Measurements from ENCODE around the gene RFNG.

The RFNG gene

DNA sequence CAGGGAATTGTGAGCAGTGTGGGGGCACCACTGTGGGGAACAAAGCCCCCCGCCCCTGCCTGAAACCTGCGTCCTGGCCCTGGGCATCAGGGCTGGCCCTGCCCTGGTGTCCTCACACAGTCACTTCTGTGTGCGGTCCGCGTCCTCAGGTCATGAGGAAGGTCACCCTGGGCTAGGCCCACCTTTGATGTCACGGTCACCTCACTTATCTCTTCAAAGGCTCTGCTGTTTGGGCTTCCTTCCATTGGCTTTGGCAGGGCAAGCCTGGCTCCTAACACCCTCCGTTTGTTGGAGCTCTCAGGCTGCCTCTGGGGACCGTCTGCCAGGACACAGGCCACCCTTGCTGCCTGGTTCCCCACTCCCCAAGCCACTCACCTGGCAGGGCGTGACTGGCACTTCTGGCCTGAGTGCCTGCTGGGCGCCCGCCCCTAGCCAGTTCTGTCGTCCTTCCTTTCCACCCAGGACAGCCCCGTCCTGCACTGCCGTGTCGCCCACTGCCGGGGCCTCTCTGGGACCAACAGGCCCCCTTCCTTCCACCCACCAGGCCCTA is 37.8 kb downstream of the RFNG start:
- no peak for DNase-seq (ENCODE audit: low spot score)

DNA sequence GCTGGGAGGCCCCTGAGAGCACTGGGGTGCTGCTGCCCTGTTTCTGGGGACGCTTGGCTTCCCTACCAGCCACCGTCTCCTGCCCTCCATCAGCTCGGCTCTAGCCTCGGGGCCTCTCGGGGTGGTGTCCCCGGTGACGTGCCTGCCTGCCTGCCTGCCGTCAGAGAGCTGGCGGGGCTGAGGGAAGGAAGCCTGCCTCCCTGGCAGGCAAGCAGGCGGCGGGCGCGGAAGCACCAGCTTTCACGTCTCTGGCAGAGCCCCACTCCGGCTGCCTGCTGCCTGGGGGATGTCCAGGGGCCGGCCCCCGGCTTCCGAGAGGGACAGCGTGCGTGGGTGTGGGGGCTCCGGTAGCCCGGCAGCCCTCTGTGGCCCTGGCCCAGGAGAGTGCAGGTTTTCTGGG is 38.3 kb downstream of the RFNG start:
- DNase-seq (ENCODE audit: low spot score), result peak; percentile 71

DNA sequence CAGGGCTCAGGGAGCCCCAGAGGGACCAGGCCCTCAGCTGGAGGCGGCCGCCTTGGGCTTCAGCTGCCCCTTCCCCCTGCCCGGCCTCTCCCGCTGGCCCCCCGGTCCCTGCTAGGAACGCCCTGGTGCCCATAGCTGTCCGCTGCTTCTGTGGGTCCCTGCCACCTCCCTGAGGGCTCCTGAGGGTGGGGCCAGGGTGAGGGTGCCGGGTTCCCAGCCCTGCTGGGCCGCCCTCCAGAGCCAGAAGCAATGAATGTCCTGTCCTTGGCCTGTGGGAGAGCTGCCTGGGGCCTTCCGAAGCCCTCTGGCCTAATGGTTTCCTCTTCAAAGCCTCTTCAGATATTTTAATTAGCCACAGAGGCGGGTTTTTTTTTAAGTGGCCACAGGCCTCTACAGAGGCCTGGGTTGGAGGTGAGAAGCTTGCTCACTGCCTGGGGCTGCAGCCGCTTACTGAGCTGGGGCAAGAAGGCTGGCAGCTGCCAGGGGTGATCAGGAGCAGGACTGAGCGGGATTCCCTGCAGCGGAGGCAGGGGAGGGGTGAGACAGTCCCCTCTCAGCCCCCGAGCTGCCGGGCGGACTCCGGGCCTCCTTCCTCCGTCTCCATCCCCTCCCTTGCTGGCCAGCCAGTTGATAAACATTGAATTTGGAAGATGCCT is 38.8 kb downstream of the RFNG start:
- DNase-seq (ENCODE audit: low spot score), result no peak

DNA sequence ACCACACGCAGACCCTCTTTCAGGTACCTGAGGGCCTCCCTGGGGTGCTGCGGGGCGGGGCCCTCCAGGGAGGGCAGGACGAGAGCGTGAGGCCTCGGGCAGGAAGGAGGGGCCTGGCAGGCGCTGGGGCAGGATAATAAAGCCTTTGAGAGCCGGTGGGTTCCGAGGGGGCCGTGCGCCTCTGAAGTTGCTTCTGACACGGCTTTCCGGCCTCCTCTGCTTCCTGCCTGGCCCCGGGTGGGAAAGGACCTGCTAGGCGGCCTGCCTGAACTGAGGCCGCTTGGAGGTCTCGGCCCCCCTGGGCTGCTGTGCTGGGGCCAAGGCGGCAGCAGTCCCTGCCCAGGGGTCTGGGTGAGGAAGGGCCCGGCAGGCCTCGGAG is 39.4 kb downstream of the RFNG start:
- DNase-seq (ENCODE audit: low spot score), result no peak

DNA sequence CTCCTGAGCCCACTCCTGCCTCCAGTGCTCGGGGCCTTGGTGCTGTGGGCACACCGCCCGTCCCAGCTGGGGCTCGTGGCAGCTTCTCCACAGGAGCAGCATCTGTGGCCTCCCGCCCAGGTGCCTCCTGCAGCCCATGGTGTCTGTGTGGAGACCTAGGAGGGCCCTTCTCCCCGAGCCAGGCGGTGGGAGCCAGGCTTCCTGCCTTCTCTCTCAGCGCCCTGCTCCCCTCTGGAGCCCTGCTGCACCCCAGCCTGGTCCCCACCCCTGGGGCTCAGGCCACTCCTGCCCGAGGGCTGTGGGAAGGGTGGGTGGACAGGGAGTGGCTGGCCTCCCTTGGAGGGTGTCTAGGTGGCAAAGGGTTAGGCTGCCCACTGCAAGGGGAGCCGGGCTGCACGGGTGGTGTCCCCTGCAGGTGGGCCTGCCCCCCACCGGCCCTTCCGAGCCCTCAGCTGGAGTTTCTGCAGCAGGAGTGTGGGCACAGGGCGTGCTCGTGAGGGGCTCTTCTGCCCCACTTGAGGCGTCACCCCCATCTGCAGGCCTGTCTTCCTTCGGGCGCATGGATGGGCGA is 39.9 kb downstream of the RFNG start:
- DNase-seq (ENCODE audit: low spot score), result no peak

DNA sequence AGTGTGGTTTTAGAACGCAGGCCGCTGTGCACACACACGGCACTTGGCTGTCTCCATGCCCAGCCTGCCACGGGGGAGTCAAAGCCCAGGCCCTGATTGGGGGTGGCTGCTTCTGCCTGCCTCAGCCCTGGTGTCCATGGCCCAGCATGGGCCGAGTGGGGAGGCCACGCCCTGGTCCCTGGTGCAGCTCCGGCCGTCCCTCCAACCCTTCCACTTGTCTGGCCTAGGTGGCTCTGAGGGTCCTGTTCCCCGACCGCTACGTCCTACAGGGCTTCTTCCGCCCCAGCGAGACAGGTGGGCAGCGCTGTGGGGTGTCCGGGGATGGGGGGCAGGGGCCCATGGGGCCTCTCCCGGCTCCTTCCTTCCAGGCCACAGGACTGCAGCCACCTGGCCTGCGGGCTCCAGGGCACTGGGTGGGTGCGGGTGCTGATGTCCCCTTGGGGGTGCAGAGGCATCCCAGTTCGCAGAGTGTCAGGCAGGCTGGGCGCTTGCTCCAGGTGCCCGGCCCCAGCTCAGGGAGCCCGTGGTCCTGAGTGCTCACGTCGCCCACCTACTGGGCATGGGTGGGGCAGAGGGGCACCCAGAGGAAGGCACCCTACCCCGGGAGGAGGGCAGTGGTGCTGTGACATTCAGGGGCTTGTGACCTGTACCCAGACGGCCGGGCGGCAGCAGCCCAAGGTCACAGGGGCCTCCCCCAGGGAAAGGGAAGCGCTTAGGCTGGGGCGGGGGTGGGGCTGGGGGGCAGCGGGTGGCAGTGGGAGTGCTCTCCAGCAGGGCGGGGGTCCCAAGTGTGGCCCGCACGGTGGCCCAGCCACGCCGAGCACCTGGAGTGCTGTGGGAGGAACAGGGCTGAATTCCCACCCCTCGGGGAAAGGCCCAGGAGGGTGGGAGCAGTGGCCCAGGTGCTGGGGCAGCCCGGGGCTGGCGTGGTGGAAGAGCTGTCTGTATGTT is 40.8 kb downstream of the RFNG start:
- no peak for DNase-seq (ENCODE audit: low spot score)

DNA sequence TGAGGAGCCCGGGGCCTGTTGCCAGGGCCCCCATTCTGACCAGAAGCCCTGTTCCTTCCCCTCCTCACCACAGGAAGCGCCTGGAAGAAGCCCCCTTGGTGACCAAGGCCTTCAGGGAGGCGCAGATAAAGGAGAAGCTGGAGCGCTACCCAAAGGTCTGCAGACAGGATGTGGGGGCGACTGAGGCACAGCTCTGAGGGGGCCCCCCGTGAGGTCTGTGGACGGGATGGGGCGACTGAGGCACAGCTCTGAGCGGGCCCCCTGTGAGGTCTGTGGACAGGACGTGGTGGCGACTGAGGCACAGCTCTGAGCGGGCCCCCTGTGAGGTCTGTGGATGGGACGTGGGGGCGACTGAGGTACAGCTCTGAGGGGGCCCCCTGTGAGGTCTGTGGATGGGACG is 42.2 kb downstream of the RFNG start:
- DNase-seq (ENCODE audit: low spot score), result no peak

DNA sequence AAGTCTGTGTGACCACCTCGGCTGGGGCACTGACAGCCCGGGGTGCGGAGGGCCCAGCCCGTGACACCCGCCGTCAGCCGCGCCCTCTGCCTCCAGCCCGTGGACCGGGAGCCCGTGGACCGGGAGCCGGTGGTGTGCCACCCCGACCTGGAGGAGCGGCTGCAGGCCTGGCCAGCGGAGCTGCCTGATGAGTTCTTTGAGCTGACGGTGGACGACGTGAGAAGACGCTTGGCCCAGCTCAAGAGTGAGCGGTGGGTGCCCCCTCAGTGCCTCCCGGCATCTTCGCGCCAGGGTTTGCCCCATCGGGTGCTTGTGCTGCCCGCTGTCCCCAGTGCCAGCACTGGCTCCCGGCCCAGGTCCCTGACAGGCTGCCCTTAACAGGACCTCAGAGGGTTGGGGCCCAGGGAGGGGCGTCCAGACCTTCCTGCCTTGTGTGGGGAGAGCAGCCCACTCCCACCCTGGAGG is 42.6 kb downstream of the RFNG start:
- DNase-seq (ENCODE audit: low spot score), result no peak

DNA sequence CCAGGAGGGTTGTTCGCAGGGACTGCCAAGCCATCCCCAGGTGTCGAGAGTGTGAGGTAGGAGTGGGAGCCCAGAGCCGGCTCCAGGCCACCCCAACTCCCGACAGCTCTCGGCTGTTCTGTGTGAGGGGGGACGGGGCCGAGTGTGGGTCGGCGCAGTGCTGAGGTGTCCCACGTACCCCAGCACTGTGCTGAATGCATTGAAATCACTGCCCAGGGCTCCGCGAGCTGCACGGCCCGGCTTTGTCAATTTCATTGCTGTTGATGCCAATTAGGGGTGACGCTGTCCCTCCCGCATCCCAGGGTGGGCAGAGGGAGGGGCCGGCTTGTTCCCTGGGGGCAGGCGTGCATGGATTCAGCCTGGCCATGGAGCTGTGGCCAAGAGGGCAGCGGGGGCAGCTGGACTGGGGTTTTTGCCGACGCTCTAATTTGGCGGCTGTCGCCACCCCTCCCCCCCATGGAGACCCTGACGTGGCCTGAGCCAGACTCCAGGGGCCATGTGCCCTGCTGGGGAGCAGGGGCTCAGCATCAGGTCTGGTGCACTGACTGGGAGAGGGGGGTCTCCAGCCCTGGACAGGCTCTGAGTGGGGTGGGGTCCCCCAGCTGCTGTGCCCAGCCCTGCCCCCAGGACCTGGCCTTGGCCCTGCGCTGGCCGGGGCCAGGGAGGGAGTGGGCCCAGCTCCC is 43.2 kb downstream of the RFNG start:
- no peak for DNase-seq (ENCODE audit: low spot score)

DNA sequence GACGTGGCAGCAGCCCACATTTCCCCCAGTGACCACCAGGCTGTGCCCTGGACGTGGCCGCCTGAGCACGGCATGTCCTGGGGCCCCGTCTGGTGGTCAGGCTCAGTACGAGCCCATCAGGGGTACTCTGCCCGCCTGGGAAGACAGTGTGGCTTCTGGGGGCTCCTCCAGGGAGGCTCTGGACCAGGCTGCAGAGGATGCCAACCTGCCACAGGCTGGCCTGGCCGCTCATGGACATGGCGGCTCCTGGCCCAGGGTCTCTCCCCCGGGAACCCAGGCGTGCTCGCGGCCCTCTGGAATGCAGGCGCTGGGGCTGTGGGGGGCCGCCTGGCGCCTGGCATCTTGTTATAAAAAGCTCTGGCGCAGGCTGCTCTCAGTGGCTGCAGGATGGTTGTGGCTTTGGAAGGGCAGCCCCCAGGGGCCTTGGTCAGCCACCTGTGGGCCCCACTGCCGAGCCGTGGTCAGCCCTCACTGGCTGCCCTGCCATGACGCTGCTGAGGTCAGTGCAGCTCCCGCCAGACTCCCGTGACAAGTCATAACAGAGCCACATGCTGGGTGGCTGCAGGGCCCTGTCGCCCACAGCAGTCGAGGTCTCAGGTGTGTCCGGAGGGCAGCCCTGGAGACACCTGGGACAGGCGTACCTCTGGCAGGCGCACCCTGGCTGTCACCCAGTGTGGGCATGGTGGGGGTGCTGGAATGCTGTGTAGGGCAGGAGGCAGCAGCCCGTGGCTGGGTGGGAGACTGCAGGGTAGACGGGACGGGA is 43.9 kb downstream of the RFNG start:
- DNase-seq (ENCODE audit: low spot score), result no peak

DNA sequence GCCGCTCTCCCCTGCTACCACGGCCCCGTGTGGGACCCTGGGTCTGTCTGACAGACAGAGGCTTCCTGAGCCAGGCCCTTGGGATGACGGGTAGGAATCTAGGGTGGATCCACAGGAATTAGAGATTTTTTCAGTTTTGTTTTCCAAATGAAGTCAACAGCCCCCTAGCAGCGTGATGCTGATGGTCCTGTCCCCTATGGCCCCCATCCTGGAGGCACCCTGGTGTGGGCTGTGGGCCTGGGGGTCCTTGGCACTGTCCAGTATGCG is 44.5 kb downstream of the RFNG start:
- no peak for DNase-seq (ENCODE audit: low spot score)

DNA sequence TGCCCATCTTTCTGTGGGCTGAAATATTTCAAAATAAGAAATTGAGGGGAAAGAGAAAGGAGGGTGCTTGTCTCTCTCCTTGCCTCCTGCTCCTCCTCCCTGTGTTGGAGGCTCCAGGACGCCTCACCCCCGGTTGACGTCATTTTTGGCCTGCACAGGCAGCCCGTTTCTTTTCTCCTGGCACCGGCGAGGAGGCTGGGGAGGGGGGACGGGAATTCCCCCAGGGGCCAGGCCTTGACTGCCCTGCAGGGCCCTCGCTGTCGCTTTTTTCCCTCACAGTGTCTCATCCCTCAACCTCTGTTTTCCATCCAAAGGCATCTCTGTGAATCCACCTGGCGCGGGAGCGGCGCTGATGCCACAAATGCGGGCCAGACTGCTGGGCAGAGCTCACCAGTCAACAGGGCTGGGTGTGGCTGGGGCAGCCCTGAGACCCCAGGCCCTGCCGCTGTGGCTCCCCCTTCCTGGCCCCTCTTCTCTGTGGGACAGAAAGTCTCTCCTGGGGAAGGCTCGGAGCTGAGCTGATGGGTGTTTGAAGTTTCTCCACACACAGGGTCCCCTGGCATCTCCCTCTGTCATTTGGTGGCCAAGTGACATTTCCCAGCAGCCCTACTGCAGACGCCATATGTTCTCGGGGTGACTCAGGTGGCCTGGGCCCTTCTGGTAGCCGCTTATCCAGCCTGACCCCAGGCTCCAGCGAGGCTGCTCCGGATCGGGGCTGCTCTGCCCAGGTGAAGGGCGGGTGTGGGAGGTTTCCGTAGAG is 45.0 kb downstream of the RFNG start:
- peak; percentile 54 for DNase-seq (ENCODE audit: low spot score)

DNA sequence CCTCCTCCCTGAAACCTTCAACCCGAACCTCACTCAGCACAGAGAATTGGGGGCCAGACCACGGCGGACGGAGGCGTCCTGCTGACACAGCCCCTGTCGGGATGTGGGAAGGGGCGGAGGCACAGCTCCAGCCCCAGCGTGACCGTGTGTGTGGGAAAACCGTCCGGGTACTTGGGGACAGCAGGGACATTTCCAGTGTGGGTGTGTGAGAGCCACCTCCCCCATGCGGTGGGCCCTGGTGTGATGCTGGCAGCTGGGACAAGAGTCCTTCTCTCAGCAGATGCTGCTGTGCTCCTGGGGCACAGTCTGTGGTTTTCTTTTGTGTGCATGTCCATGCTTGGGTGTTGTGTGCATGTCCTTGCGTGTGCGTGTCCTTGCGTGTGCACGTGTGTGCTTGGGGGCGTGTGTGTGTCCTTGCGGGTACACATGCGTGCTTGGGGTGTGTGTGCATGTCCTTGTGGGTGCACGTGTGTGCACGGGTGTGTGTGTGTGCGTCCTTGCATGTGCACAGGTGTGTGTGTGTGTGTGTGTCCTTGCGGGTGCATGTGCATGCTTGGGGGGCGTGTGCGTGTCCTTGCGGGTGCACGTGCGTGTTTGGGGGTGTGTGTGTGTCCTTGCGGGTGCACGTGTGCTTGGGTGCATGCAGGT is 45.8 kb downstream of the RFNG start:
- DNase-seq (ENCODE audit: low spot score), result no peak

DNA sequence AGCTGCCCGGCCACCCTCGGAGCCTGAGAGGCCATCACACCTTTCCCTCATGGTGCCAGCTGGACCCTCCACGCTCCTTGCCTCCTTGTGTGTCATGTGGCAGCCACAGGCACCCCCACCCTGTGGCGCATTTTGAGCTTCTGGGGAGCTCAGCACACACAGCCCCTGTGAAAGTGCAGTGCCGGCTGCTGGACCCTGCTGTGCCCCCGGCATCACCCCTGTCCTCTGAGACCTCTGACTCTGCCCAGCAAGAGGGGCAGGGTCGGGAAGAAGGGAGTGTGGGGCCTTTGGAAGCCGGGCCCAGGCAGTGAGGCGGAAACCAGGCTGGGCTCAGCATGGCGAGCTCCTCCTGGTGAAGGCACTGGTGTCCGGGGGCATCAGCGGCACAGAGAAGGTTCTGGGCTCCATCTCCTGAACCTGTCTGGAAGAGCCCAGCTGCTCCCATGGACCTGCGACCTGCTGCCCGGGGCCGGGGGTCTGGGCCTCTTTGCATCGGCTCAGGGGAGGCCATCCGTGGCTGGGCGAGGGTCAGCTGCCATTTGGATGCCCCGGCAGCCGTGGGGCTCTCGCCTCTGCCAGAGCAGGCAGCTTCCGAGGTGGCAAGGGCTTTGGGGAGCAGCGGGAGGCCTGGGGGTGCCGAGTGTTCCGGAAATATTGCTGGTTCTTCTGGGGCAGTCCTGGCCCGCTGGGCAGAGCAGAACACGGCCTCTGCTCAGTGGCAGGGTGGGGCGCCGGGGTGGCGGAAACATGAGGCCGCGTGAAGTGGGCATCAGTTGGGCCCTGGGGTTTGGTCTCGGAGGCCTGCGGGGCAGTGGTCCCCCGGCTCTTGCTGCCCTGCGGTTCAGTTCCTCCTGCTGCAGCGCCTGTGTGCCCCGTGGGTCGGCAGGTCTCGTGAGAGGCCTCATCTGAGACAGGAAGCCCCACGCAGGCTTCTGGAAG is 46.8 kb downstream of the RFNG start:
- no peak for DNase-seq (ENCODE audit: low spot score)

DNA sequence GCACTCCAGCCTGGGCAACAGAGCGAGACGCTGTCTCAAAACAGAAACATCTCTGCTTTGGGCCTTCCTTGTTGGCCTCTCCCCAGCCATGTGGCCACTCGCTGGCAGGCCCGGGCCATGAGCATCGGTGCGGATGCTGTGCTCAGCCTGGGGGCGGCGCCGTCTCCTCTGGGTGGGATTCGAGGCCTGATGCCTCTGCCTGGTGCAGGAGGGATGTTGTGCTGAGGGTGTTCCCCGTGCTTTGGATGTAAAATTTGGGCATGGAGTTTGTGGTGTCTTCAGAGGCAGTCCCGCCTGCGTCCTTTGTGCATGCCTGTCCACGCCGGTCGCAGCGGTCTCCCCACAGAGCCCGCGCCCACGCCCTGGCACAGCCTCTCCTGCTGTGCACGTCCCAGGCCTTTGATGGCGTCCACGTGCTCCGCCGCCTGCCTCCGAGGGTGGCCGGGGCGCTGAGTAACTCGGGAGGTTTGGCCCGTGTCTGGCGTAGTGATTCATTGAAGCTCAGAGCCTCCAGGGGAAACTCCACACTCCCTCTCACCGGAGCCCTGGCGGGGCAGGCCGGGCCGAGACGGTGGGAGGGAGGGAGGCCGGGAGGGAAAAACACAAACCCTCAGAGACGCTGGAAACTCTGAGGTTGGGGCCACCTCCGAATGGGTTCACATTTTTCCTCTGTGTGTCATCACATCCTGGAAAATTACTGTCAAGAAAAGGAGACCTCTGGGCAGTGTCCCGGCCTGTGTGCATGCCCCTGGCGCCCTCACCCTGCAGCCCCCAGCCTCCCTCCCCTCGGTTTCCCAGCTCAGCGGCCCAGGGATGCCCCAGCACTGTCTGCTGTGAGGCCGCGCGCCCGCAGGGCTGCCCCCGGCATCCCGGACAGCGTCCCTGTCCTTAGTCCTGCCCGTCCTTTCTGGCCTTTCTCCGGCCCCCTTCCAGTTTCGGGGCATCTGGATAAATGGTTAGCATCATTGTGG is 47.9 kb downstream of the RFNG start:
- DNase-seq (ENCODE audit: low spot score), result peak; percentile 96

DNA sequence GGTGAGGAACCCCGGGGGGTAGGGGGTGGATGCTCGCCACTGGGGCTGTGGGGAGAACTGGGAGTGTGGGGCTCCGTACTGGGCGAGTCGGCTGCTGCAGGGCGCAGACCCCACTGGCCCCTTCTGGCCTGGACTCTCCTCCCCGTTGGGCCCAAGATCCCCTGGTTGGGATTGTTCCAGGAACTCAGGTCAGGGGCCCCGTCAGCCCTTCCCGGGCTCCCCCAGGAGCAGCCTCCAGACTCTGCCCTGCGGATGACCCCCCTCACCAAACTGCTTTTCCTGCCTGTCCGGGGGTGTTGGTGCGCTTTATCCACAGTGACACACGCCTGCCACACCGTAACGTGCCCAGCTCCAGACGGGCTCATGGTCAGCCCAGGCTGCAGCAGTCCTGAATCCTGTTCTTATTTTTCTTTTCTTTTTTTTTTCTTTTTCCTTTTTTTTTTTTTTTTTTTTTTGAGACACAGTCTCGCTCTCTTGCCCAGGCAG is 50.0 kb downstream of the RFNG start:
- DNase-seq (ENCODE audit: low spot score), result no peak

DNA sequence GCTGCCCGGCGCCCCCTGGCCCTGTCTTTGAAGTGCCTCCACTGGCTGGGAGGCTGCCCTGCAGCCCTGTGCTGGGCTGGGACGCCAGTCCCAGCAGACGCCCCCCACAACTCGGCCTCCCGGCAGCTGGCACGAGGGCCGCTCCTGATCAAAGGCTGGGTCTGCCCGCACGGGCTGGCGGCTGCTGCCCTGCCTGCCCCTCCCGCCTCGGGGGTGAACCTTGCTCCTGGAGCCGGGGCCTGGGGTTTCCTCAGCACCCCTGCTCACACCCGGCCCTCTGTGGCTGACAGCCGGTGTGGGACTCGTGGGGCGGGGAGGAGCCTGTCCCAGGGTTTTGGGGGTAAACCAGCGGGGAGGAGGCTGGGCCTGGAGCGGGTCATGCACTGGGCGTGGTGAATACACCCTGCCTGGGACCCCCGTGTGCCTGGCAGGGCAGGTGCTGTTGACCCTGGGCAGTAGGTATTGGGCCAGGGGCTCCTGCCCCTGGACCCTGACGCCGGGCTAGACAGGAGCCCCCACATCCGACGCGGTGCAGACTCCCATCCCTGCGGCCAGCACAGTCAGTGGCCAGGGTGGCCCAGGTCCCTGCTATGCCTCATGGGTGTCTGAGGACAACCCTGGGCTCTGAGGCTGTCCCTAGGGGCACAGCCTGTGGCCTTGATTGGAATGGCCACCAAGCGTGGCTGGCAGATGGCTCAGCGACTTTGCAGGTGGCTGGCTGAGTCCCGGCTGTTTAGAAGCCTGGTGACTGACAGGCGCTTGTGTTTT is 50.6 kb downstream of the RFNG start:
- DNase-seq (ENCODE audit: low spot score), result no peak
